CD1c-positive myeloid dendritic cell (primary cell): Measurements from ENCODE around the gene ACOX1.

Source experiments
- DNase-seq: peaks from one replicate; pipeline ENCODE4 v3.0.0-alpha.2; 2016; ENCODE audit errors: extremely low spot score

The ACOX1 gene

DNA sequence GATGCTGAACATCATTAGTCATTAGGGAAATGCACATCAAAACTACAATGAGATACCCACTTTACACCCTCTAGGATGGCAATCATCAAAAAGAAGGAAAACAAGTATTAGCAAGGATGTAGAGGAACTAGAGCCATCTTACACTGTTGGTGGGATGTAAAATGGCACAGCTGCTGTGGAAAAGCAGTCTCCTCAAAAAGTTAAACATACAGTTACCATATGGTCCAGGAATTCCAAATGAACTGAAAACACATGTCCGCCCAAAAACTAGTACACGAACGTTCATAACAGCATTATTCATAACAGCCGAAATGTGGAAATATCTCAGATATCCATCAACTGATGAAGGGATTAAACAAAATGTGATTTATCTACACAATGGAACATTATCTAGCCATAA is 45.2 kb downstream of the ACOX1 start:
- DNase-seq, result no peak

DNA sequence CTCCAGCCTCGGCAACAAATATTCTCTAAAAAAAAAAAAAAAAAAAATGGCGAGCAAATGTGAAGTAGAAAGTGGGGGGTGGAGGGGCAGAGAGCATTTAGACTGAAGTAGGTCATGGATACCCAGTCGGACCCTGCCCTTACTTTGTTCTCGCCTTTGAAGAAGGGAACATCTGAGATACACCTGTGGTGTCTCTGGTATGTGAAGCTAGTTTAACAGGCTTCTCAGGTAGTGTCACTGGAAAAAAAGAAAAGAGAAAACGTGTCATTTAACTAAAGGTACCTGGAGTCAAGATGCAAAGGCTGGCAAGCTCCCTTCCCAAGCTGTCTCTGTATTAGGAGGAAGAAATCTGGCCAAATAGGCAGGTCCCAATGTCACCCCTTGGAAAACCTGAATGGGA is 46.1 kb downstream of the ACOX1 start:
- no peak for DNase-seq

DNA sequence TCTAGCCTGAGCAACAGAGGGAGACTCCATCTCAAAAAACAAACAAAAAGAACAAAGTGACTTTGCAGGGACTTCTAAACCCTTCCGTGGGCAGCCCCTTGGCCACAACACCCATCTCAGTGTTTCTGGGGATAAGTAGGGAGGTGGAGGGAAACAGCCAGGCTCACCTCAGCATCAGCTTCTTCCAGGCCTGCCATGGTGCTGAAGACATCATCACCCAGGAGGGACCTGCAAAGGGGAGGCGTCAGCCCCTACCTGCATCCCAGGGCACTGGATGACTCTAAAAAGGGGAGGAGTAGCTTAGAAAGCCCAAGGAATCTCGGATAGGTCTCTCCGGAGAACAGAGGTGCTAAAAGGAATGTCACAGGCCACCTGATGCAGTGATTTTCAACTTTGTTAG is 47.9 kb downstream of the ACOX1 start:
- DNase-seq, result no peak

DNA sequence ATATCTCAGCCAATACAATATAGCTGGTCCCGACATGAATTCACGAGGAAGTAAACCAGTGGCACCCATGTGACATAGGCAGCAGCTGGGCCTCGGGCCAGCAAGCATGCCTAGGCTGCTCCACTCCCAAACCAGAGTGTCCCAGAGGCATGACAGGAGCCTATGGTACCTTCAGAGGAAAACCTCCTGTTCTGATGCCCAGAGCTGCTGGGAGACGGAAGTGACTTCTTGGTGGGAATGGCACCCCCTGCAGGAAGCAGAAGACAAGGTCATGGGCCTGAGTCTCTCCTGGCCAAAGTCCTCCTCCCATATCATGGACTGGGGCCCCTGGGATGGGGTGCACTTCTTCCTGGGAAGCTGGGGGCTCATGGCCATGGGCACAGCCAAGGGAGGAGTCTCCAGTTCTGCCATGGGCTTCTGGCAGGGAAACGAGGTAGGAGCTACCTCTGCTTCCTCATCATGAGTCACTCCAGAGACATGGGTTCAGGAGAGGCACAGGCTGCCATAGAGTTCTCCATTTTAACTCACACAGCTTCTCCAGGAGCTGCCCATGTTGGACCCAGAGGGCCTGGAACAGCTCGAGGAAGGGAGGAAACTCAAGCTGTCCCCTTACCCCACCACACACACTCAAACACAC is 51.6 kb downstream of the ACOX1 start:
- DNase-seq, result peak; percentile 33

DNA sequence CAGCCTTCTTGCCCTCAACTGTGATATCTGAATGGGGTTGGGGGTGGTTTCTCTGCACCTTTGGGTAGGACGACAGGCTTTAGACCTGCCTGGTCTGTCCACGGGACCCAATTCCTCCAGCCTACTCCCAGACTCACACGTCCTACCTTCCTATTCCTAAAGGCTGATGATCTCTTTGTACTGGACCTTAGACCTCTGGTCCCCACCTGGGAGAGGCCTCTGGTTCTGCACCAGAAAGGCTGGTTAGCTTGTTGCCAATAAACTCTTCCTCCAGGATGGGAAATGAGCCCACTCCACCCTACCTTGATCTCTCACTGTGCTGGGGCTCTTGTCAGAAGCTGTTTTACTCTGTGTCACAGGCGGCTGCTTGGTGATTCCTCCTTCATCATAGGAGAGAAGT is 52.5 kb downstream of the ACOX1 start:
- DNase-seq, result no peak

DNA sequence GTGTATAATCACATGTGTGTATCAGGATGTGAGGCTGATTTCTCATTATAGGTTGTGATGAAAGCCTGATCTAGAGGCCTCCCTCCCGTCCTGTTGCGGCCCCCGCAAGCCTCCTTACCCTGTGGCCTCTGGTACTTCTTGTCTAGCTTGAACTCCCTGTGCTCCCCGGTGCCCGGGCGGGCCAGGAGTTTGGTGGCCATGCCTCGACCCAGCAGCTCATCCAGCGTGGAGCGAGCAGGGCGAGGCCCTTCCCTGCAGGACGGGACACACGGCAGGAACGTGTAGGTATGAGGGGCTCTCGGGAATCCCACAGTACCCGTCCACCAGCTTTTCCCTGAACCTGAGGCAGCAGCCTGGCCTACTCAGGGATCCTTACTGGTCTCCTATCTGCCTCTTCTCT is 53.1 kb downstream of the ACOX1 start:
- DNase-seq, result no peak

DNA sequence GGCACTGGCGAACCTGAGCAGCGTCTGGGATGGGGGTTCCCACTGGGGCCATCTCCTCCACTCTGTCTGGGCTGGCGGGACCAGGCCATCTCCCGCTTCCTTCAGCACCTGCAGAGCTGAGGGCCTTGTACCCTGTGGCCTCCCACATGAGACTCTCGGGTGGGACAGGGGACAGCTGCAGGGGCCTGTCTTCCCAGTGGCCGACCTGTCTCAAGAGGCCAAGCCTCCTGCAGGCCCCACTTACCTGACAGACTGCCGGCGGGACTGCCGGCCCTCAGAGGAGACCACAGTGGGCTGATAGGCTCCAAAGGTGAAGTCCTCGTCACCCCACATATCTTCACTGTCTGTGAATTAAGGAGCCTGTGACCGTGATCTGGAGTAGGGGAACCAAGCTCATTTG is 53.9 kb downstream of the ACOX1 start:
- DNase-seq, result no peak

DNA sequence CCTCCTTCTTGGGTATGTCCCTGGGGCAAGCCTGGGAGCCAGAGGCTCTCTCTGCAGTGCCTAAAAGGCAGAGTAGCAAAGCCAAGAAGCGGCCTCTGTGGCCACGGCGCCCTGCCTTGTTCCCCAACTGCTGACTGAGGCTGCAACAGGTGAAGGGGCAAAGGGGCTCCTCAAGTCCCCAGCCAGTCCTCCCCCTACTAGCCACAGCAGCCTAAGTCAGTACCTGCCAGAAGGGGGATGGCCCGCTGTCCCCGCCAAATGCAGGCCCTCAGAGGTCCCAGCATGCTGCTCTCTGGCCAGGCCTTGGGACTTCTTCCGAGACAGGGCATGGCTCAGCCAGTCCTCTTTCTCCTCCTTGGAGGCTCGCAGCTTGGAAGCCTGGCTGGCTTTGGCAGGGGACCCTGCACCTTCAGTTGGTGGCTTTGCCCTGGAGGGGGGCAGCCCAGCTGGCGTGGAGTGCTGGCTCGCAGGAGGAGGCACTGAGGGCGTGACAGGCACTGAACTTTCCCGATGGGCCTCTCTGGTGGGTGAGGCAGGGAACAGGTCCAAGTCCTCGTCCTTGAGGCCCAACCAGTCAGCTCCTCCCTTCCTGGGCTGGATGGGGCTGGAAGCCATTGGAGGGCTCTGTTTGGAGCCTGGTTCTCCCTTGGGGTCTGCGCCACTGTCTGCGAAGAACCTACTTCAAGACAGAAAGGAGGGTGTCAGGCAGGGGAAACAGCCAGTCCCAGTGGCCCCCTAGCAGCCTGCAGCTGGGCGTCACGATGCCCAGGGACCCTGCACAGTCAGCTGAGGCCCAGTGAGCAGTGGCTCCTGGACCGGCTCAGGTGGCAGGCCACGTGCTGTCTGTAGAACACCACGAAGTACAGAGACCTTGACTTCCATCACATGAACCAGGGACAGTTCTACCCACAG is 55.7 kb downstream of the ACOX1 start:
- DNase-seq, result no peak

DNA sequence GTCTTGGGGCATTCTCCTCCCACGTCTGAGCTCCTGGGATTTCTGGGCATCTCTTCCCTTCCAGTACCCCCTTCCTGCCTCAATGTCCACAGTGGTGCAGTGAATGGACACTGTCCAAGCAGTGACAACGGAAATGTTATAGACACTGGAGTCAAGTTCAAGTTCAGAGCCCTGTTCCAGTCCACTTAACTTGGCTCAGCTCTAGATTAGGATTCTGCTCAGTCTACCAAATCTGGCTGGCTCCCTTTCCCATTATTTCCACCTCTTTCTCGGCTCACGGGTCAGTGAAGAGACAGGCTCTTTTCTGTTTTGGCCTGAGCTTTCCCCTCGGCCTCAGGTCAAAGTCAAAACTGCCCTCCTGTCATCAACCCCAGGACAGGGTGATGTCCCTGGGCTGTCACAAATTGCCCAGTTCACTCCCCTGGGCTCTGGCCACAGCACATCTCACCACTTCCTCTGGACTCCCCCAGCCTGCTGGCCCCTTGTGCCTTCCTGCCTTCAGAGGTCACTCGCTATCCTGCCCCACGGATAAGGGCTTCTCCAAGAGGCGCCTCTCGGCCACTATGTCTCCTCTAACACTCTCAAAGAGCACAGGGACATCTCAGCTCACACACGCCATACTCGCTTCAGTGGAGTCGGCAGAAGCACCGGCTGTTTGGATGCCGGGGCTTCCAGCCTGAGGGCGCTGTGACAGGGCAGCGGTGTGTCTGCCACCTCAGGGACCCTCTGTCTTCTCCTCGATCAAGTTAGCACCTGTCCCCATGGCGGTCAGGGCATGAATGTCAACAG is 56.6 kb downstream of the ACOX1 start:
- DNase-seq, result no peak

DNA sequence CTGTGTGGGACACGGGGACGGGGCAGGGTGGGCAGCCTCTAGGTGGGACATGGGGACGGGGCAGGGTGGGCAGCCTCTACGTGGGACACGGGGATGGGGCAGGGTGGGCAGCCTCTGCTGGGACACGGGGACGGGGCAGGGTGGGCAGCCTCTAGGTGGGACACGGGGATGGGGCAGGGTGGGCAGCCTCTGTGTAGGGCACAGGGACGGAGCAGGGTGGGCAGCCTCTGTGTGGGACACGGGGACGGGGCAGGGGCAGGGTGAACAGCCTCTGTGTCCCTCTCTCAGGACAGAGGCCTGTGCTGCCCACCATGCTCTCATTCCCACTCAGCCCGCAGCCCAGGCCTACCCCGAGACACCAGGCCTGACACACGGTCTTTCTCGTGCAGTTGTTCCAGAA is 57.4 kb downstream of the ACOX1 start:
- DNase-seq, result no peak

DNA sequence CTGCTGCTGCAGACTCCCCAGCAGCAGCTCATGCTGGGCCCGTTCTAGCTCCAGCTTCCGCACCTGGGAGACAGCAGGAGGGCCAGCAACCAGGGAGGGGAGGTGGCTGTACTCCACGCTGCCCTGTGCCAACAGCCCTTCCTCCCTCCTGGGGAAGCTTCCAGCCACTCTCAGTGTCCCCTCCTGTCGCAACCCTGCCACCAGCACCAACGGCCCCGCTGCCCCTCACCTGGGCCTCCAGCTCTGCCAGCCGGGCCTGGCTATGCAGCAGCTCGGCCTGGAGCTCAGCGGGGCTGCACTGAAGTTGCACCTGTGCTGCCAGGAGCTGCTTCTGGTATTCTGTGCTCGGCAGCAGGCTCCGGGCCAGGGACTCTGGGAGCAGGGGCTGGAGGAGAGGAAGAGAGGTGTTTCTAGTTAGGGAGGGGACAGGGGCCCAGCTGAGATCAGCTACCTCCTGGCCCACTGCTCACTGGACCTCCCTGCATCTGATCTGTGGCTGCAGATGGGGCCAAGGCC is 58.9 kb downstream of the ACOX1 start:
- no peak for DNase-seq

DNA sequence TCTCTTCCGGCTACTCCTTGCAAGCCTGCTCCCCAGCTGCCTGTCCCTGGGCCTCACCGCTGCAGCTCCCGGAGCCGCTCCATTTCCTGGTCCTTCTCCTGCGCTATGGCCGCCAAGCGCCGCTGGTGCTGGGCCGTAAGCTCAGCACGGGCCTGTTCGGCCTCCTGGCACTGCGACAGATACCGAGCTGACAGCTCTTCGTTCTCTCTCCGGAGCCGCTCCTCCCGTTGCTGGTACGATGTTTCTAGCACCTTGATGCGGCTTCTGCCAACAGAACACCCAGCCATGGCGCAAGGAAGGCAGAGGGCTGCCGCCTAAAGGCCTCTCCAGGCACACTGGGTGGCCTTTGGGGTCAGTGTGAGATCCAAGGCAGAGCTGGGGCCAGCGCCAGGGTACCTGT is 59.4 kb downstream of the ACOX1 start:
- DNase-seq, result no peak

DNA sequence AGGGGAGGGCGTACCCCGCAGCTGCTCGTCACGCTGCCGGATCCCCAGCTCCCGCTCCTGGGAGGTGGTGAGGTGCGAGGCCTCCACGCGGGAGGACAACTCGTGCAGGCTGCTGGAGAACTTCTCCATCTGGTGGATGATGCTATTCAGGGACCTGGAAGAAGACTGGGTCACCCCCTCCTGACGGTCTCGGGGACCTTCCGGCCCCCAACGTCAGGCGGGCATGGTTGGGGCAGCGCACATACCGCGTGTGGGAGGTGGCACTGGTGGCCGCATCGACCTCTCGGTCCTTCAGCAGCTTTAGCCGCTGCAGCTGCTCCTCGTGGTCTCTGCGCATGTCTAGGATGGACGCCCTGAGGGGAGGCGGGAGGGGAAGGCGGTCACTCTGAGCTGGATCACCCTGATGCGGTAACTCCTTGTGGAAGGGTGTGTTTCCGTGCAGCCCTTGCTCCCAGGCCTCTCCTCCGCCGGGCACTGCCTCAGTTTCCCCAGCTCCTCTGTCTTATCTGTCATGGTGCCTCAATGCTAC is 61.0 kb downstream of the ACOX1 start:
- DNase-seq, result no peak

DNA sequence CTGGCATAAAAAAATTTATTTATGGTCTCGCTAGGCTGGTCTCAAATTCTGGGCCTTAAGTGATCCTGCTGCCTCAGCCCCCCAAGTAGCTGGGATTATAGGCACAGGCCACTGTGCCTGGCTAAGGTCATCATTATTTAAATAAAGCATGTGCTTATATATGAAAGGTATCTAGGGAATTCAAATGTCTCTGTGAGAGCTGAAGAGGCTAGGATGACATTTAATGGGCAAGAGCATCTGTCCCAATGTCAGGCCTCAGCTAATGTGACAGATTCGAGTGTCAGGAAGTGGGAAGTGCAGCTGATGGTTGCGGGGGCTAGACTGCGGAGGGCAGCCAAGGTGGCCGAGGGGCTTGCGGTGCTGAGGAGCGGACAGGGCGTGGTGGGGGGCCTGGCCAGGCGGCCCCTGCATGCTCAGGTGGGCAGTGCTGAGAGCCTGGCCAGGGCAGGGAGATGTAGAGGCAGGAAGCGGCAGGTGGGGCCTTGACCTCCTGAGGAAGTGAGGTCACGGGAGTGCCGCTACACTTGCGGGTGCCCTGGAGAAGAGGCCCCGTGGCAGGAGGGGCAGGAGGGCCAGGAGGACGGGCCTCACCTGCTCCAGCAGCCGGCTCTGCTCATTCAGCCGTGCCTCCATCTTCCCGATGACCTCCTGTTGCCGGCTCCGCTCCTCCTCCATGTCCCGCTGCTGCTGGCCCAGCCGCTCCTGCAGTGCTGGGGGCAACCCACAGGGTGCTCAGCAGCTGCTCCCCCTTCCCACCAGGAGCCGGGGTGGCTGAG is 61.6 kb downstream of the ACOX1 start:
- DNase-seq, result no peak

DNA sequence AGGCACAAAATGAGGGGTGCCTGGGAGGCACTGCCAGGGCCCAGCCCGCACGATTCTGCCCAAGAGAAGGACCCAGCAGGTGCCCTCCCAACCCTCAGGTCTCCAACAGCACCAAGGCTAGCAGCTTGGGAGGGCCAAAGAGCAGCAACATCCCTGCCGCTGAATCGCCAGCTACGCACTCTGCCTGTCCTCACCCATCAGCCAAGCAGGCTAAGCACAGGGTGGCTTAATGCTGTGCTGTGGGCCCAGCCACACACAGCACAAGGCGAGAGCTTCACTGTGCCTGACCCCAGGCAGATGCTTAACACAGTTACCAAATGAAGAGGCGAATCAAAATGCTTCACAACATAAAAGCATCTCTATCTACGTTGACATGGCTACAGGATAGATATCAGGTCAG is 63.7 kb downstream of the ACOX1 start:
- no peak for DNase-seq

DNA sequence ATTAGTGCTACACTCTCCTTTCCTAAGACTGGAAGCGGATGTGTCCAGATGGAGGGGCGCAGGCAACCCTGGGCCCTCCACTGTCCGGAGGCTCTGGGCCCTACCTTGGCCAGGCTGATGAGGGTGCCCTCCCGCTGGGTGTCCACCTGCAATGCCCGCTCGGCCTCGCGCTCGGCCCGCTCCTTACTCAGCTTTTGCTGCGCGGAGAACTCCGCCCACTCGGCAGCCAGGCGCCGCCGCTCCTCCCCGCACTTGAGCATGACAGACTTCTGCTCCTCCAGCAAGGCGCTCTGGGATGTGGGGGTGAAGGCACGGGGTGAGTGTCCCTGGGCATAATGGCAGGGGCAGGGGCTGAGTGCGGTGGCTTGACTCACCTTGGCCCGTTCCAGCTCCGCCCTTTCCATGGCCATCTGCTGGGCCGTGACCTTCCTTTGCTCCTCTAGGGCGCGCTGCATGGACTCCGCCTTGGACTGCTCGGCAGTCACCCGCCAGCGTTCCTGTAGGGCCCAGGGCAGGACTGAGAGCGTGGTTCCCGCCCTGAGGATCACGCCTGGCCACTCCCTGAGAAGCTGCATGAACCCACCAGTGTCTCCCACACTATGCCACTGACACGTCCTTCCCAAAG is 64.2 kb downstream of the ACOX1 start:
- DNase-seq, result no peak

DNA sequence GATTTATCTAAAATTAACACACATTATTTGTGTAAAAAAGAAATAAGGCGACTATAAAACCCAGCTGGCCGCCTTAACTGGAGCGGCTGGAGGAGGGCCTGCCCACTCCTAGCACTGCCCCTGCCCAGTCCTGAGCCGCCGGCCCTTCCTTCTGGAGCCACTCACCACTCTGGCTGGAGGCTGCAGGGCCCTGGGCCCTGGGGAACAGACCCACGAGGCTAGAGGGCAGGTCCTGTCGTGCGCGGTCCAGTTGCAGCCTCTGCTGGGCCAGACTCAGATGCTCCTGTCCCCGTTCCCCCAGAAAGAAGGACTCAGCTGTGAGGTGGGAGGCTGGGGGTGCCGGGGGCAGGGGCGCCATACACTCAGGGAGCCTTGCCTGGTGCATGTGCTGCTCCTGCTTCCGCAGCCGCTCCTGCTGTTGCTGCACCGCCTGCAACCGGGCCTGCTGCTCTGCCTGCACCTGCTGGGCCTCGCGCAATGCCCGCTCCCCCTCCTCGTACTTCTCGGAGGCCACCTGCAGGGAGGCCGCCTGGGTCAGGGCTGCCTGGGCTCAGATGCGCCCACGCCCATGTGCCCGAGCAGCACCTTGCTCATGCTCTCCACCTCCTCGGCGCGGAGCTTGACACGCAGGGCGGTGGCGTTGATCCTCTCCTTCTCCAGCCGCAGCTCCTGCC is 65.3 kb downstream of the ACOX1 start:
- no peak for DNase-seq

DNA sequence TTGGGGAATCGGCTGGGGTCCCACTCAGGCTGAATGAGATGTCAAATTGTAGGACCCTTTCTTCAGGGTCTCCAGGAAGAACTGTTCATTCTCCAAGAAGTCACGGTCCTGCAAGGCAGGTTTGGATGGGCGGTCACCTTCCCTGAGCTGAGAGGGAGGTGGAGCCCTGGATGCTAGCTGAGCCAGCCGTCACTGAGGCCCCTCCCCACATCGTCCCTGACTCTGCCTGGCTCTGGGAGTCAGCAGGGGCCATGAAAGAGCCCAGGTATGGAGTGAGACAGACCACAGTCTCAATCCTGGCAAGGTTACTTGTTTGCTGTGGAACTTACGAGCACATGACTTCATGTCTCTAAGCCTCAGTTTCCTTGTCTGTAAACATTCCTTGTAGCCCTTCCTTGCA is 68.3 kb downstream of the ACOX1 start:
- DNase-seq, result no peak

DNA sequence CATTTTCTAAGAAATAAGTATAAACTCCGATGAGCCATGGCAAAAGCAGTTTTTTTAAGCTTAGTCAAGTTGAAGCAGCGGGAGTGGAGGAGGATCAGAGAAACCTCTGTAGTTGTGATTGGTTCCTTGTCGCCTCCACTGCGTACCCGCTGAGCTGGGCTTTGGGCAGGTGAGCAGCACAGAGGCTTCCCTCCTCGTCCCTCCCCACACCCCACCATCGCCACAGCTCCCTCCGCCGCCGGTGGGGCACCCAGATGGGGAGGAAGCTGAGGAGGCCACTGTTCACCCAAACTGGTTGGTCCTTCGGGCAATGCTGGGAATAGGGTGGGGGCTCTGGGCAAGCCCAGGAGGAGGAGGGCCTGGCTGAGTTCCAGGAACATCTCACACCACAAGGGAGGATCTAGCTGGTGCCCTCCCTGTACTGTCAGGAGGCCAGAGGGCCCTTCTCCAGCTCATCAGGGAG is 69.1 kb downstream of the ACOX1 start:
- no peak for DNase-seq
